HepG2 (cell line): ENCODE measurements around the gene RBMS2. TPM values are rescaled to one million over a fixed set of nuclear protein-coding genes. Genes with fewer than 3 reads are reported as not detected.

Source experiments
- CHD2 ChIP-seq: IDR thresholded peaks from 2 replicates; pipeline ENCODE4 v1.6.1; 2011; ENCODE audit warnings: low read depth, low read length, improper control_type of control experiment
- HOXD1 ChIP-seq: sonication (generic); formaldehyde crosslinking; IDR thresholded peaks from 2 replicates; pipeline ENCODE4 v1.5.0; 2020; ENCODE audit warnings: missing genetic modification reagents
- IRF9 ChIP-seq: sonication (generic); formaldehyde crosslinking; IDR thresholded peaks from 2 replicates; pipeline ENCODE4 v1.8.0; 2022; ENCODE audit warnings: missing genetic modification reagents, mild to moderate bottlenecking, borderline replicate concordance
- KAT2B ChIP-seq: fragments of 150-350 bp; IDR thresholded peaks from 2 replicates; pipeline ENCODE4 v1.6.1; 2014; ENCODE audit warnings: low read depth, low read length, borderline replicate concordance
- MAFK ChIP-seq, 2 experiments: IDR thresholded peaks in 1 of 2; conservative IDR thresholded peaks in 1 of 2; 2 replicates each; pipeline ENCODE4 v1.6.1; 2011; ENCODE audit warnings: improper control_type of control experiment in 2 of 2, low read length in 2 of 2
- PCBP1 ChIP-seq: fragments of 200-400 bp; formaldehyde crosslinking; IDR thresholded peaks from 2 replicates; pipeline ENCODE4 v1.6.1; 2017; ENCODE audit warnings: mild to moderate bottlenecking, low read depth, low read length, borderline replicate concordance
- RERE ChIP-seq: IDR thresholded peaks from 2 replicates; pipeline ENCODE4 v1.6.1; 2016; ENCODE audit warnings: low read depth, missing genetic modification reagents, missing compliant biosample characterization
- SNAPC4 ChIP-seq: sonication (generic); formaldehyde crosslinking; IDR thresholded peaks from 2 replicates; pipeline ENCODE4 v1.4.0; 2020; ENCODE audit warnings: mild to moderate bottlenecking, missing genetic modification reagents
- ZBTB37 ChIP-seq: sonication (generic); formaldehyde crosslinking; IDR thresholded peaks from 2 replicates; pipeline ENCODE4 v1.4.0; 2020; ENCODE audit warnings: mild to moderate bottlenecking, missing genetic modification reagents
- ZMAT3 ChIP-seq: sonication (generic); formaldehyde crosslinking; conservative IDR thresholded peaks from 2 replicates; pipeline ENCODE4 v1.7.0; 2021; ENCODE audit warnings: missing genetic modification reagents
- ZNF333 ChIP-seq: sonication (generic); formaldehyde crosslinking; IDR thresholded peaks from 2 replicates; pipeline ENCODE4 v1.4.0; 2020; ENCODE audit warnings: mild to moderate bottlenecking, missing genetic modification reagents, borderline replicate concordance
- ZNF350 ChIP-seq: sonication (generic); formaldehyde crosslinking; IDR thresholded peaks from 2 replicates; pipeline ENCODE4 v1.4.0; 2020; ENCODE audit warnings: mild to moderate bottlenecking, low read depth, missing genetic modification reagents, borderline replicate concordance
- ZNF691 ChIP-seq: sonication (generic); formaldehyde crosslinking; IDR thresholded peaks from 2 replicates; pipeline ENCODE4 v1.4.0; 2020; ENCODE audit warnings: missing genetic modification reagents, low read depth, mild to moderate bottlenecking, borderline replicate concordance
- ZZZ3 ChIP-seq: sonication (generic); formaldehyde crosslinking; IDR thresholded peaks from 2 replicates; pipeline ENCODE4 v1.4.0; 2020; ENCODE audit warnings: missing genetic modification reagents, mild to moderate bottlenecking, borderline replicate concordance
- polyA plus RNA-seq, 8 experiments: library from polyadenylated mRNA; depleted of rRNA in 3 of 8; stranded (reverse) in 7 of 8; unstranded in 1 of 8; fragments of >200 nt; fragmentation: Illumina TruSeq in 4 of 8; extraction: Trizol in 4 of 8; gene quantifications; 2 replicates each; pipeline versions ENCODE4 v1.2.1 to v1.2.3, GENCODE V29; 2011 to 2016; ENCODE audit warnings: low read depth in 4 of 8, missing spikeins in 1 of 8, mixed read lengths in 1 of 8; ENCODE audit not compliant: insufficient read depth in 1 of 8
- total RNA-seq, 5 experiments: library from RNA; depleted of rRNA; stranded (reverse); fragments of >200 nt; fragmentation: Illumina TruSeq; extraction: Trizol; gene quantifications; 2 replicates each; pipeline ENCODE4 v1.2.3, GENCODE V29; 2016; ENCODE audit warnings: low read depth in 1 of 5

RBMS2 gene
- total and polyA plus RNA-seq, 2 of the 13 experiments (the other 11 are each of a cell fraction or from before 2014, with no cell fraction given) = 0.53 to 7.4 TPM

GRCh38 chr12:56630180-56630632 lies 108.6 kb downstream of the RBMS2 start, which contains the start of gene BAZ2A (continued):
- TF ChIP-seq SNAPC4 (no peak), HOXD1 (peak; percentile 48; the same call in 1 of the 2 replicates), ZNF333 (CRISPR knock-in tag) (peak; percentile 47; the same call in 1 of the 2 replicates), ZNF350 (peak; percentile 65; the same call in 1 of the 2 replicates), ZMAT3 (CRISPR knock-in tag) (0 out of 2 replicates have a peak, but pooled peaks have one; percentile 72), RERE (no peak), PCBP1 (peak; percentile 92; the same call in 1 of the 2 replicates), IRF9 (CRISPR knock-in tag) (peak; percentile 89; the same call in 1 of the 2 replicates), KAT2B (no peak), ZBTB37 (CRISPR knock-in tag) (no peak), MAFK (conservative IDR thresholded peaks at IDR 0.05 in 1 of 2, IDR thresholded peaks at IDR 0.05 in 1 of 2; ENCODE audit: low read length in 2 of 2) (no peak), ZNF691 (CRISPR knock-in tag) (peak; percentile 88; the same call in 1 of the 2 replicates), ZZZ3 (CRISPR knock-in tag) (no peak), CHD2 (no peak)
